ENCODE results near the gene ALDH1A3.

Gene ALDH1A3

DNA sequence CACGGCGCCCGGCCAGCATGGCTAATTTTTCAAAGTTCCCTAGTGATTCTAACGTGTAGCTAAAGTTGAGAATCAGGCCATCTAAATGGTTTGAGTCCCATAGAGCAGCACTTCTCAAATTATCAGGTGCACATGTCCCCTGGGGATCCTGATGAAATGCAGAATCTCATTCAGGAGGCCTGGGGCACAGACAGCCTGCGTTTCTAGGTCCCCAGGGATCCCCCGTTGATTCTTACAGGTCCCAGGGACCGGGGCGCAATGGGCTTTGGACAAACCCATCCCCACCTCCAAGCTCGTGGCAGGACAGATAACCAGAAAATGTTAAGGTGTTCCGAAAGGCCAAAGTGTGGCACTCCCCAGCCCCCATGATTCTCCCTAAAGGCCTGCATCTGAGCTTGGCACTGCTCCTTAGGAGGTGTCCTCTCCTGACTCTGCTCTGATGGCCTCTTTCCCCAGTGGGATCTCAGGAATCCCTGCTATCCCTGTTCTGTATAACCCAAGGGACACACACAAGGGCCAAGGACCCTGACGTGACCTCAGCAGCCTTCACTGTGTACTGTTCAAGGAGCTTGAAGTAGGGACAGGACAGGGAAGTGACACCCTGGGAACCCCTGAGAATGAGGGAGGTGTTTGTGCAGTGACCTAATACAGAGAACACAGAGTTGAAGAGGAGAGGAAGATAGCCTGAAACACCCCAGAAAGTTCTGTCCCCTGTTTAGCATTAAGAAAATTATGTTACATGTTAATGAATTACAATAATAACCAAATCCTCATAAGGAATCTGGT lies 47.5 kb downstream of the ALDH1A3 start:
- no peaks in the 10 kb centered on the region for H3K9me3 Mint-ChIP-seq
- DNase-seq: peak; percentile 41
- no peaks in the 10 kb centered on the region for H3K27me3 Mint-ChIP-seq
- H3K4me3 Mint-ChIP-seq: peak overlapping the region in 1 of 2 donors; percentile 30
- H3K27ac Mint-ChIP-seq: peak overlapping the region; percentile 63
- ATAC-seq (replicated peaks): peak; percentile 79 to 87
- peaks cover 54 to 82% of the 10 kb centered on the region in 2 donors for H3K4me1 Mint-ChIP-seq
- peaks cover 64 to 69% of the 10 kb centered on the region in 2 donors for H3K36me3 Mint-ChIP-seq

DNA sequence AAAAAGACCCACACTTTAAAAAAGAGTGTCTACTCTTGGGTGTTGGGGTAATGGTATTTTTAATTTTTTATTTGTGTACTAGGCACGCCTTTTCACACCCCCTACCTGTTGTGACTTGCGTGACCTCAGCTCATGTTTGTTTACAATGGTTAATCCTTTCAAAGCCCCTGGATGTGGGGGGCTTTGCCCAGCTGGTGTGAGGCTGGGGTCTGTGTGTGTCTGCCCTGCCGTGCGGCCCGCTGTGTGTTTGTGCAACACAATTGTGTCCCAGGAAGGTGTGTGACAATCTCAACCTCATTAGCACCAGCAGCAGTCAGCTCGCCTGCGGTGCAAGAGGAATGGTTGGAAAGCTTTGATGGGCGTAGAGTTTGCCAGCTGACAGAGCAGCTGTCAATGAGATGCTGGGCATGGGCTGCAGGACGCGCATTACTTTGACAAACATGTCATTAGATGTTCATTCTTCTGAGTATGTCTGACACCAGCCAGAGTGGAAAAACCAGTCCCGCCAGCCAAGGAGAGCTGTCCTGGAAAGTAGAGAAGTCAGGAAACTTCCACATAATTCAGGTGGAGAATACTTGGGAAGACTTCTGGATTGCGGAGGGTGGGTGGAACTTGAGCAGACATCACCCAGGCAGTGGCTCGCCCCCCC lies 49.1 kb downstream of the ALDH1A3 start:
- ATAC-seq (replicated peaks) (no peak), DNase-seq (no peak)
- H3K36me3 Mint-ChIP-seq: peaks cover 71 to 85% of the 10 kb centered on the region in 2 donors
- peaks cover 57 to 83% of the 10 kb centered on the region in 2 donors for H3K4me1 Mint-ChIP-seq
- no peak overlapping the region for H3K4me3 Mint-ChIP-seq
- H3K27me3 Mint-ChIP-seq: no peaks in the 10 kb centered on the region
- H3K27ac Mint-ChIP-seq: peak overlapping the region; percentile 42
- H3K9me3 Mint-ChIP-seq: no peaks in the 10 kb centered on the region

DNA sequence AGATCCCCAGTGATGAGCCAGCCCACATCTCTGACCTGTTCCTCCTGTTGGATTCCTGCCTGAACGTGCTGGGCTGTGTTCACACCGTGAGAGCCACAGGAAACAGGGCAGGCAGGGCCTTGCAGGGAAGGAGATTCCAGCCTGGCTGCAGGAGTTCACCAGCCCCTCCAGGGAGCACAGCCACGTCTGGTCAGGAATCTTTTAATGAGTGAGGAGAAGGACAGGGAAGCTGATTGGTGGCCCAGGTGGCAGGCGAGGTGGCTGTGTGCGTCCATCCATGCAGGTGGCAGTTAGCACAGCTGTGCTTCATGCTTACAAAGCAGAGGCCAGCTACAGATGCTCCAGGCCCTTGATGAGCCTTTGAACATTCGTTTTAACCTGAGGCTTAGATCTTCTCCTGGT lies 50.0 kb downstream of the ALDH1A3 start:
- Mint-ChIP-seq H3K36me3 (peaks cover 66 to 80% of the 10 kb centered on the region in 2 donors), H3K27me3 (no peaks in the 10 kb centered on the region), H3K9me3 (no peaks in the 10 kb centered on the region), H3K4me1 (peaks cover 56 to 84% of the 10 kb centered on the region in 2 donors), H3K4me3 (no peak overlapping the region), H3K27ac (peak overlapping the region; percentile 75)
- ATAC-seq (replicated peaks) (no peak), DNase-seq (no peak)

DNA sequence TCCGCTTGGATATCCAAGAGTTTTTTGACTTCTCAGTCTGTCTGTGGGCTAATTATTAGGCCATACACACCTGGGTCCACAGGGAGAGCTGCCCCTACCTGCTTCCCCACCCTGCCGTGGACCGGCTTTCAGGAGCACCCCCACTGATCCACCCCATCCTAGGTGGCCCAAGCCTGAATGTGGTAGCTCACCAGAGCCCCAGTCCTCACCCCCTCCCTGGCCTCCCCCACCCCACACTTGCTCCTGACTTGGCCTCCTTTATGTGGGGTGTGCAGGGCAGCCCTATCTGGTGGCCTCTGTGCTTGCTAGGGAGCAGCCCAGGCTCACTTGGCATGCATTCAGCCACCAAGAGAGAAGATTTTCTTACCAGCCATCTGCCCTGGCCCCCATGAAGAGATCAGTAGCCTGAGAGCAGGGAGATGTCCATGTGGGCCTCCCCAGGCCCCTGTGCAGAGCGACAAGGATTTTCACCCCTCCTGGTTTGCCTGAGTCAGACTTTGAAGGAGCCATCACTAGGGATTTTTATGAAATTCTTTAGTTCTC lies 50.7 kb downstream of the ALDH1A3 start:
- no peak overlapping the region for H3K4me3 Mint-ChIP-seq
- H3K27me3 Mint-ChIP-seq: no peaks in the 10 kb centered on the region
- DNase-seq (no peak), ATAC-seq (replicated peaks) (no peak)
- H3K4me1 Mint-ChIP-seq: peaks cover 63 to 91% of the 10 kb centered on the region in 2 donors
- peaks cover 71 to 85% of the 10 kb centered on the region in 2 donors for H3K36me3 Mint-ChIP-seq
- no peak overlapping the region for H3K27ac Mint-ChIP-seq
- H3K9me3 Mint-ChIP-seq: no peaks in the 10 kb centered on the region

DNA sequence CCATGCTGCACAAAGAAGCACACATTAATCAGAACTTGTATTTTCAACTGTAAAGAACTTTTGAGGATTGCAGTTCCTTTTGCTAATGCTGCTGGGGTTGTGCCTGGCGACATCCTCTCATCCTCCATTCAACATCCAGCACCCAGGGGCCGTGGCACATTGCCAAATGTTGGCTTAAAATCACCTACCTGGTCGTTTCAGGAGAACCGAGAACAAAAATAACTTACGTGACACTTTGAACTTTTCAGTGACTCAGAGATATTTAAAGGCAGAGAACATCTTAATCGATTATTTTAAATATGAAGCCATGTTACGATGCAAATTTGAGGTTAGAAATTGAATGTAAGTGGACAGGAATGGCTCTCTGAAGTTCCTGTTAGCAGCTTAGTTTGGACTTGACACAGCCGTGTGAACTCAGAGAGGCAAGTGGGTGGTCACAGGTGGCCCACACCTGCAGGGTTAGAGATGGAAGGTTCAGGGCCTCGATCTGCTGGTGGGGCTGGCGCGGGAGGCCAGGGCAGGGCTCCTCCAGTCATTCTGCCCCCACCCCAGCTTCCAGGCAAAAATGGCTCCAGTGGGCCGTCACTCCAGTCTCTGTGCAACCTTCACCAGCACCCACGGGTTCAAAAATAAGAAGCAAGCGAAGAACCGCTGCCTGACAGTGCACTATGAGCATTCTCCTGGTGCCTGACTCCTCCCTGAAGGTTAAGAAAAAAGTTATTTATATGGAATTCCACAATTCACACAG lies 51.7 kb downstream of the ALDH1A3 start:
- no peak for DNase-seq
- Mint-ChIP-seq H3K4me3 (peak overlapping the region; percentile 23 to 28), H3K4me1 (peaks cover 65 to 96% of the 10 kb centered on the region in 2 donors), H3K36me3 (peaks cover 64 to 85% of the 10 kb centered on the region in 2 donors), H3K27ac (peak overlapping the region; percentile 44), H3K27me3 (no peaks in the 10 kb centered on the region), H3K9me3 (peaks cover 0 to 2% of the 10 kb centered on the region in 2 donors)
- no peak for ATAC-seq (replicated peaks)

DNA sequence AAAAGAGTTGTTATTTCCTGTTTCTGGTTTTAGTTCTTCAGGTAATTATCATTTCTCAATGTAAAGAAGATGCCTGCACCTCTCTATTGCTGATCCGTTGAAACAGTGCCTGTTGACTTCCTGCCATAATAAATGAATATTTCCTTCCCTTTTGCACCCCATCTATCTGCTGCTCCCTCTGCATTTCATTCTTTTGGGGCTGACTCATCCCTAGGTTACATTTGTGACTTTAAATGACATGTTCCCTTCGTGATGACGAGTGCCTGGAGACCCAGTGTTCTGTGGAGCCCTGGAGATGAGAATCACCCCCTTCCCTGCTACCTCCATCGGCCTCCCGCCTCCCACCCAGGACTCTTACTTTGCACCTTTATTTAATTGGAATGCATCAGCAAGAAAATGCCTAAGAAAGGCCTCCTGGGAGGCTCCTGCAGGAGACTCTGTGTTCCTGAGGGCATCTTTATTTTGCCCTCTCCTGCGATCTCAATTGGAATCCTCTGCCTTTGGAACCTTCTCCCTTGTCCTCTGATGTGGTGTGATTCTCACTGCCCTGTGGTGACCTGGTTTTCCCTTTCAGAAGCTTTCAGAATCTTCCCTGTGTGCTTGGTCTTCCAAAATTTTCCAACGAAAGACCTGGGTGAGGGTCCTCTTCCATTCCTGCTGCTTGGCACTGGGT lies 53.2 kb downstream of the ALDH1A3 start:
- Mint-ChIP-seq H3K4me3 (no peak overlapping the region), H3K36me3 (peaks cover 59 to 76% of the 10 kb centered on the region in 2 donors), H3K27ac (no peak overlapping the region), H3K27me3 (no peaks in the 10 kb centered on the region), H3K4me1 (peaks cover 56 to 86% of the 10 kb centered on the region in 2 donors), H3K9me3 (peaks cover 0 to 2% of the 10 kb centered on the region in 2 donors)
- no peak for DNase-seq
- no peak for ATAC-seq (replicated peaks)

DNA sequence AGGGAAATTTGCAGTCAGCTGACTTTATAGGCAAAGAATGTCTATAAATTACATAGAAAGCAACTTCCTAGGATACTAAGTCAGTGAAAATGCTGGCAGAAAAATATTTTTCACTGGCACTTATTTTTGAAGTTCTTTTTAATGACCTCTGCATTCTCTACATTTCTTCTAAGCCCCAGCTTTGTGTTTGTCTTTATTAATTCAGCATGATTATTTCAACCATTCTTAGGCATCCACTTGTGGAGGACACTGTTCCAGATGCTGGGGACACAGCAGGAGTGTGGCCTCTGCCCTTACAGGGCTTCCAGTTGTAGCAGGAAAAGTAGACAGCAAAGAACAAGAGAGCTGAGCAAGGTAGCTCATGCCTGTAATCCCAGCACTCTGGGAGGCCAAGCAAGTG lies 54.5 kb downstream of the ALDH1A3 start:
- peaks cover 47 to 69% of the 10 kb centered on the region in 2 donors for H3K36me3 Mint-ChIP-seq
- ATAC-seq (replicated peaks) (peak; percentile 2 to 8), DNase-seq (no peak)
- H3K27ac Mint-ChIP-seq: no peak overlapping the region
- H3K9me3 Mint-ChIP-seq: peaks cover 0 to 2% of the 10 kb centered on the region in 2 donors
- peaks cover 49 to 75% of the 10 kb centered on the region in 2 donors for H3K4me1 Mint-ChIP-seq
- no peaks in the 10 kb centered on the region for H3K27me3 Mint-ChIP-seq
- no peak overlapping the region for H3K4me3 Mint-ChIP-seq

DNA sequence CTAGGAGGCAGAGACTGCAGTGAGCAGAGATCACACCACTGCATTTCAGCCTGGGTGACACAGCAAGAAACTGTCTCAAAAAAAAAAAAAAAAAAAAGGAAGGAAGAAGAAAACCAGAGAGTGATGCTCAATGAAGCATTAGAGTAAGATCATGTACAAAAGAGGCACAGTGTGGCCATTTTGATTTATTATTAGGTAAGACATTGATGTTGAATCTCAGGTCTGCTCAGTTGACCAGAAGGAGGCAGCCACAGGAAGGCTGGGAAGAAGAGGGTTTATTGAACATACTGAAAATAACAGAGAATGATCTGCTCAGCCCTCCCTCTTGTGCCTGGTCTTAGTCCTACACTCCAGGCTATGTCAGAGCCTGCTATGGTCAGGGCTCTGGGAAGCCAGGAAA lies 55.1 kb downstream of the ALDH1A3 start:
- Mint-ChIP-seq H3K27me3 (no peaks in the 10 kb centered on the region), H3K4me3 (peak overlapping the region in 1 of 2 donors; percentile 42), H3K9me3 (peaks cover 0 to 2% of the 10 kb centered on the region in 2 donors), H3K4me1 (peaks cover 44 to 70% of the 10 kb centered on the region in 2 donors), H3K36me3 (peaks cover 42 to 63% of the 10 kb centered on the region in 2 donors), H3K27ac (peak overlapping the region; percentile 77)
- DNase-seq (no peak), ATAC-seq (replicated peaks) (peak; percentile 80 to 81)

DNA sequence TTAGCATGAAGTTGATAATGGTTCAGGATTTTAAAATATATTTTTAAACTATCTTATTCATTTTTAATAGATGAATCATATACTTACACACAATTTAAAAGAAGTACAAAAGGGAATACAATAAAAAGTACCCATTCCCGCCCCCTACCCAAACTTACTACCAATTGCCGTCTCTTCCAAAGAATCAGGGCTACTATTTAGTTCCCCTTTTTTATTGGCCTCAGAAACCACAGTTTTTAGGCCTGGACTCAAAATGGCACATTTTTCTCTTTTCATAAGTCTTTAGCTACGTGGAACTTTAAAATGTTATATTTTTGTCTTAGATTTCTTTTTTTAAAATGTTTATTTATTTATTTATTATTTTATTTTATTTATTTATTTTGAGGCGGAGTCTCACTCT lies 57.5 kb downstream of the ALDH1A3 start:
- no peak overlapping the region for H3K27ac Mint-ChIP-seq
- H3K4me1 Mint-ChIP-seq: peaks cover 34 to 45% of the 10 kb centered on the region in 2 donors
- no peak overlapping the region for H3K4me3 Mint-ChIP-seq
- ATAC-seq (replicated peaks) (no peak), DNase-seq (no peak)
- peaks cover 23 to 41% of the 10 kb centered on the region in 2 donors for H3K36me3 Mint-ChIP-seq
- H3K9me3 Mint-ChIP-seq: peaks cover 0 to 2% of the 10 kb centered on the region in 2 donors
- no peaks in the 10 kb centered on the region for H3K27me3 Mint-ChIP-seq

DNA sequence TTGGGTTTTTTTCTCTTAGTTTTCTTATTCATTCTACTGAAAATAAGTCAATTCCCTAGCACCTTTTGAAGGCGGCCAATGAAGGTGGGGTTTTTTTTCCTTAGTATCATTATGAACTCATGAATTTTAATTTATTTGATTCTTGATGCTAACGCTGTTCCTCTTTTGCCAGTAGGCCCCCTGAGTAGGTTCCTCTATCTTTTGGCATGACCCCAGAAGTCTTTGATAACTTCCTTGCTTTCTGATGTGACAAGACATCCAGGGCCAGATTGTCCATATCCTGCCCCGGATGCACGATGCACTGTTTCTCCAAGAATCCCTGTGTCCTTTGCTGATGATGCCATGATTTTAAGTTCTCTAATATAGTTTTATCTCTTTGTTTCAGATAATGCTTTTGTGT lies 60.2 kb downstream of the ALDH1A3 start:
- H3K27me3 Mint-ChIP-seq: no peaks in the 10 kb centered on the region
- peaks cover 10 to 28% of the 10 kb centered on the region in 2 donors for H3K36me3 Mint-ChIP-seq
- H3K4me1 Mint-ChIP-seq: peaks cover 24 to 42% of the 10 kb centered on the region in 2 donors
- ATAC-seq (replicated peaks) (no peak), DNase-seq (no peak)
- H3K4me3 Mint-ChIP-seq: no peak overlapping the region
- peaks cover 0 to 2% of the 10 kb centered on the region in 2 donors for H3K9me3 Mint-ChIP-seq
- no peak overlapping the region for H3K27ac Mint-ChIP-seq

DNA sequence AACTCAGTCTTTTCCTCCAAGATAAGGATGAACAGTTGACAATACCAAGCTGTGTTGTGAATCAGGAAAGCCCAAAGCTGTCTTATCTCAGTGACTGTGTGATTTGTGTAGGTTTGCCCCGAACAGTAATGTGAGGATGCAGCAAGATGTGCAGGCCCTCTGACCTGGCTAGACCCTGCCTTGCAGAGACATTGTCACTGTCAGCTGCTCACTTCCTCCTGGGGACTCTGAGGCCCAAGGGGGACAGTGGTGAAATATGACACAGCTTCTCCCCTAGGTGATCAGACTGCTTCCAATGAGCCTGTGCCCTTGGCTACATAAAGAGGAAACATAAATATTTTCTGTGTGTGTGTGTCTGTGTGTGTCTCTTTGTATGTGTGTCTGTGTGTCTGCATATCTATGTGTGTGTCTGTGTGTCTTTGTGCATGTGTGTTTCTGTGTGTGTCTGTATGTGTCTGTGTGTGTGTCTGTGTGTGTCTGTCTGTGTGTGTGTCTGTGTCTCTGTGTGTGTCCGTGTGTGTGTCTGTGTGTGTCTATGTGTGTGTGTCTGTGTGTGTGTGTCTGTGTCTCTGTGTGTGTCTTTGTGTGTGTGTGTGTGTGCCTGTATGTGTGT lies 61.2 kb downstream of the ALDH1A3 start:
- H3K9me3 Mint-ChIP-seq: peaks cover 0 to 2% of the 10 kb centered on the region in 2 donors
- peak; percentile 51 for DNase-seq

DNA sequence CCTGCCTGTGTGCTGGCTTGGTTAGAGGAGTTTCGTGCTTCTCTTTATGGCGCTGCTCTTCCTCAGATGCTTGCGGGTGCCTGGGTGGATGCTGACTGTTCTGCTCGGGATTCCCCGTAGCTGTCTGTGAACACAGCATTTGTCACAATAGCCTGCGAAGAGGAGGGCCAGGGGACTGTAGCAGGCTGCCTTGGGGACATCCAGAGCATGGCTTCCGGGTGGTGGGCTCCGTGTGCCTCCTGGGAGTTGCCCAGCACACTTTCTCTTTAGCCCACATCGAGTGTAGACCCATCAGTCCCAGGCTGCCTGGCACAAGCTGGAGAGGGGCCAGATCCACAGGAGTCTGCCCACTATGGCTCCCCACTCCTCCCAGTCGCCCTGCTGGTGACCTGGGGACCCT lies 61.9 kb downstream of the ALDH1A3 start:
- H3K27me3 Mint-ChIP-seq: no peaks in the 10 kb centered on the region
- H3K4me3 Mint-ChIP-seq: no peak overlapping the region
- DNase-seq: no peak
- H3K27ac Mint-ChIP-seq: no peak overlapping the region
- peaks cover 13 to 28% of the 10 kb centered on the region in 2 donors for H3K4me1 Mint-ChIP-seq
- ATAC-seq (replicated peaks): peak; percentile 41 to 71
- H3K36me3 Mint-ChIP-seq: peaks cover 2 to 12% of the 10 kb centered on the region in 2 donors
- no peaks in the 10 kb centered on the region for H3K9me3 Mint-ChIP-seq

More for the DNA sequence above, 61.2 kb downstream of the ALDH1A3 start:
- peaks cover 16 to 34% of the 10 kb centered on the region in 2 donors for H3K4me1 Mint-ChIP-seq
- no peak overlapping the region for H3K27ac Mint-ChIP-seq
- H3K36me3 Mint-ChIP-seq: peaks cover 2 to 17% of the 10 kb centered on the region in 2 donors
- peak; percentile 94 for ATAC-seq (replicated peaks)
- no peak overlapping the region for H3K4me3 Mint-ChIP-seq
- no peaks in the 10 kb centered on the region for H3K27me3 Mint-ChIP-seq
